PC-9 (cell line): ENCODE data around the gene PHF3.

Experiments used
- EZH2 ChIP-seq: fragments of 200-600 bp; sonication (generic); IDR thresholded peaks from 2 replicates; pipeline ENCODE4 v1.8.0; 2017; ENCODE audit warnings: antibody characterized with exemption, low read depth
- TF ChIP-seq, protein P1 (sequence below): fragments of 200-600 bp; sonication (generic); conservative IDR thresholded peaks from 2 replicates; pipeline ENCODE4 v1.6.1; 2017; ENCODE audit warnings: mixed run types, antibody characterized with exemption, mild to moderate bottlenecking, moderate library complexity

DNA sequence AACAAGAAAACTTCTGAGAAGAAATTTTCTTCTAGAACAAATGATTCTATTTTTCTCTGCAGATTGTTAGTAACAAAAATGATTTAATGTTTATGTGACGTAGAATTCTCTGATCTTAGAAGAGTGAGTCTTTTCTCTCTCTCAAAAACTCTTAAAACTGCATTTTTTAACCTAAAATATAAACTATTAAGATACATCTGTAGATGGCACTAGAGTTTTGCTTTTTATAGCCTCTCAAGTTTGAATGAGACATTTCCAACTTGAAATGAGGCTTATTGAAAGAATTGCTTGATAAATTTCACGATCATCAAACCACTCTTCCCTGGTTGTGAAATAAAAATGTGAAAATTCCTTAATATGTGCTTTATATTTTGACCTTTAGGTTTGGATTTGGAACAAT lies 53.8 kb downstream of the PHF3 start:
- TF ChIP-seq, protein P1, sequence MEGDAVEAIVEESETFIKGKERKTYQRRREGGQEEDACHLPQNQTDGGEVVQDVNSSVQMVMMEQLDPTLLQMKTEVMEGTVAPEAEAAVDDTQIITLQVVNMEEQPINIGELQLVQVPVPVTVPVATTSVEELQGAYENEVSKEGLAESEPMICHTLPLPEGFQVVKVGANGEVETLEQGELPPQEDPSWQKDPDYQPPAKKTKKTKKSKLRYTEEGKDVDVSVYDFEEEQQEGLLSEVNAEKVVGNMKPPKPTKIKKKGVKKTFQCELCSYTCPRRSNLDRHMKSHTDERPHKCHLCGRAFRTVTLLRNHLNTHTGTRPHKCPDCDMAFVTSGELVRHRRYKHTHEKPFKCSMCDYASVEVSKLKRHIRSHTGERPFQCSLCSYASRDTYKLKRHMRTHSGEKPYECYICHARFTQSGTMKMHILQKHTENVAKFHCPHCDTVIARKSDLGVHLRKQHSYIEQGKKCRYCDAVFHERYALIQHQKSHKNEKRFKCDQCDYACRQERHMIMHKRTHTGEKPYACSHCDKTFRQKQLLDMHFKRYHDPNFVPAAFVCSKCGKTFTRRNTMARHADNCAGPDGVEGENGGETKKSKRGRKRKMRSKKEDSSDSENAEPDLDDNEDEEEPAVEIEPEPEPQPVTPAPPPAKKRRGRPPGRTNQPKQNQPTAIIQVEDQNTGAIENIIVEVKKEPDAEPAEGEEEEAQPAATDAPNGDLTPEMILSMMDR: no peak
- TF ChIP-seq EZH2: no peak
